Measurements from ENCODE around the gene STK39.
"Not testable (repeated sequence)": the region's sequence is repeated elsewhere in the genome, so short reads cannot be mapped to it uniquely, and the experiment has no call there.

The STK39 gene

GRCh38 chr2:168042127-168042824 is 205.1 kb downstream of the STK39 start:
- not testable (repeated sequence) for DNase-seq (ENCODE audit: low spot score)

DNA sequence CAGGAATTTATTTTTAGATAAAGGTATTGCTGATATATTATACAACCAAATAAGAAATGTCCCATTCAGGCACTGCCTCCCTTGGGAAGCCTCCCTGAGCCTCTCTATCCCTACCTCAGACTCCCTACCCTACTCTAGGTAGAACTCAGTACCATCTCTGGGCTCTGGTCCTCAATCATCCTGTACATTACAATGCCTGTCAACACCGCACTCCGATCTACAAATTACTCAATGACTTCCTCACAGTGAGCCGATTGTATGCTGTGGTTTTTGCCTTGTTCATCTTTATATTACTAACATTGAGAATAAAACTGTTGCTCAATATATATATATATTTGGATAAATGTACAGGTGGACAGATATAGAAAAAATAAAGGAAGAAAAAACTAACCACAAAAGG is 207.5 kb downstream of the STK39 start:
- DNase-seq (ENCODE audit: low spot score), result no peak

DNA sequence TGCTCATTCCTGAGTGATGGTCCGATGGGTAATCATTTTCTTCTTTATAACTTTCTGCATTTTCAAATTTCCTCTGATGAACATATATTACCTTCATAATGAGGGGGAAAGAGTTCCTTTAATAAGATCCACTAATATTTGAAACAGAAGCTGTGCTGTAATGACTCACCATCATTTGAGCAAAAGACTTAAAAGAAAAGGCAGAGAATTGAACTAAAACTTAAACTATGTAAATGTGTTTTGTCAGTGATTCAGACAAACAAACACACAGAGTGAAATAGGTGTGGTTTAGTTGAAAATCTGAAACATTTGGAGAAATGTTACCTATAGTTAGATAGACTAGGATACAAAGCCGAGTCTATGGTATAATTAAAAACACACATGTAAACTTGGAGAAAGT is 209.6 kb downstream of the STK39 start:
- no peak for DNase-seq (ENCODE audit: low spot score)

DNA sequence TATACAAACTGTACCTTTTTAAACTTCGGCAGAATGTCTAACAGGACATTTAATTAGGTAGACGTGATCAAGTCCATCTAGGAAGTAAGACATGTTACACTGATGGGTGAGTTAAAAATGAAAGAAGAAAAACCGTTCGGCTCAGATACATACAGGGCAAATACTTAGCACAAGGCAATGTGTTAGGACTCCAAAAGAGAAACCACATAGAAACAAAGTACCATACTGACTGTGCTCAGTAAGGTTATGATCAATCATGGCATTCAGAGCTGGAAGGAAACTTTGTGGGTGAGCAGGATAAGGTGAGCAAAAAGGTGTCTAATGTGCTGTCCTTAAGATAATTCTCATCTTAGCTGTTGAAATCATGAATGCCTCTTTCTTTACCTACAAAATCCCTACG is 211.9 kb downstream of the STK39 start:
- no peak for DNase-seq (ENCODE audit: low spot score)

GRCh38 chr2:168034616-168035015 is 212.8 kb downstream of the STK39 start:
- no peak for DNase-seq (ENCODE audit: low spot score)

- DNase-seq (ENCODE audit: low spot score), result no peak
These were observed 213.4 kb downstream of the STK39 start for GRCh38 chr2:168033966-168034365.

GRCh38 chr2:168032091-168032490 is 215.3 kb downstream of the STK39 start:
- no peak for DNase-seq (ENCODE audit: low spot score)

DNA sequence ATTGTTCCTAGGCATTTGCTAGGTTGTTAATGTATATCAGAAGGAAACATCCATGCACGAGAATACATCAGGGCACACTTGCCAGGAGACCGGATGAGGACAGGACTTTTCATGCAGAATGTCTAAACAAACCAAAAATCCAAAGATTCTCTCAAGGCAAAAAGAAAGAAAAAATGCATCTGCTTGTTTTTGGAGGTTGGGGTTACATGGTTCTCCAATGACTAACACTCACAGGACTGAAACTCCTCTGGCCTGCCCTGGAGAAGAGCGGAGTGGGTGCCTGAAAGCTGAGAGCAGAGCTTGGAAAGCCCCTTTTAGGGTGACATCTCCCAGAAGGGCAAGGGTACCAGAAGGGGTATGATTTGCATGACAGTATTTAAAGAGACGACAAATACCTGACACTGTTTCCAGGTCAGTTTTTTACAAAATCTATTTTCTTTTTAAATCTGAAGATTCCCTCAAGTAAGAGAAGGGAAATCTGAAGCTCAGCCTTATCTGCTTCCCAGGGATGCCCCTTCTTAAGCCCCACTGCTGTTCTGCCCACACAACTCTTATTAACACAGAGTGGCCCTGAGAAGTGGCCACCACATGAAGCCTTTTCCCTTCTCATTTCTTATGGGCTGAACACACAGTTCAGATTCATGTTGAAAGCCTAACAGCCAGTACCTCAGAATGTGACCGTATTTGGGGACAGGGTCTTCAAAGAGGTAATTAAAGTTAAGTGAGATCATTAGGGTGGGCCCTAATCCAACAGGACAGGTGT is 216.4 kb downstream of the STK39 start:
- DNase-seq (ENCODE audit: low spot score), result no peak

GRCh38 chr2:168029071-168029470 is 218.3 kb downstream of the STK39 start:
- DNase-seq (ENCODE audit: low spot score), result no peak

- DNase-seq (ENCODE audit: low spot score), result no peak
These were observed 219.0 kb downstream of the STK39 start for GRCh38 chr2:168028362-168028761.

- DNase-seq (ENCODE audit: low spot score), result no peak
These were observed 221.8 kb downstream of the STK39 start for GRCh38 chr2:168025487-168026202.

- no peak for DNase-seq (ENCODE audit: low spot score)
These were observed 222.9 kb downstream of the STK39 start for GRCh38 chr2:168024459-168024858.

DNA sequence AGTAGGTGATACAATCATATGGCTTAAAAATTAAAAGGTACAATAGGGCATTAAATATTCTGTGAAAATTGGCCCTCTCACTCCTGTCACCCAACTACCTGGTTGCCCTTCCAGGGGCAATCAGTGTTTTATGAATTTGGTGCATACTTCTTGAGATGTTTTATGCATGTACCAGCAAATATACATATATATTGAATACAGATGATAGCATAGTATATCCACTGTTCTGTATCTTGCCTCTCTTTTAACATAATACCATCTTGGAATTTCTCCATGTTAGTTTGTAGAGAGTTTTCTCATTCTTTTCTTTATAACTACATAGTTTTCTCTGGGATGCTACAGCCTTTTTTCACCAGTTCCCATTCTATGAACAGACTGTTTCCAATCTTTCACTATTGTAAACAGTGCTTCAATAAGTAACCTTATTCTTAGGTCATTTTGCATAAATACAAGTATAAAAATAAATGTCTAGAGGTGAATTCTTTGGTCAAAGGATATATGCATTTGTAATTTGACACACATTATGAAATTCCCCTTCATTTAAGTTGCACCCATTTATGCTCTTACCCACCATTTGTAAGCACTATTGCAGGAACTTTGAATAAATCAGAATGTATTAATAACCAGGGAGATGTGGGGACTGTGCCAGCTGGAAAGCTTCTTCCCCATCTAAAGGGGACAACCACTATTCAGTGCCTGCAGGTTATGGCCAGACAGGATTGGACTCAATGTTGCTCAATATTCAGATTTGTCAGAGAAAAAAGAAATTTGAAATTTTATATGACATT is 225.4 kb downstream of the STK39 start:
- no peak for DNase-seq (ENCODE audit: low spot score)

DNA sequence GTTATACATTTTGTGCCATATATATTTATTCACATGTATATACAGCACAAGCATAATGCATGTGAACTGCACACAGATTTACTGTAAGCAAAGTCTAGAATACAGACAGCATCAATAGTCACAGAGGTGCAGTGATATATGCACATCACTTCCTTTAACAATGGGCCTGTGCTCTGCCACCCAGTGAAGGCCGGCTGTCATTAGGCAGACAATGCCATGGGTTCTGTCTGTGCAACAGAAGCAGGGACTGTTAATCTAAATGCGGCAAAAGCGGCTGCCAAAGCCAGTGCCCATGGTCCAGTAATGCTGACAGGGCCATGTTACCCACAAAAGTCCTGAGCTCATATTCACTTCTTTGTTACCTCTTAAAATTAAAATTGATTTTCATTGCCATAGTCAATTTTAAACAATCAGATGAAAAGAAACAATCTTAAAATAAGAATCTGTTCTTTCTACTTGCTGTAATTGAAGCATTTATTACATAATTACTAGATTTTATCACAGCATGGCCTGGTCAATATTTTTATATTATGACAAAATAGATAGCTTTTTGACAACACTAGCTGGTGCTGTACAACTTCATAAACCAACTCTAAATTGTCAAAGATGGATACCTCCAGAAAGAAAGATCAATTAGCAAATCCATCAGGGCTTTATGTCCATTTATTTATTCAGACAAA is 232.0 kb downstream of the STK39 start:
- no peak for DNase-seq (ENCODE audit: low spot score)

DNA sequence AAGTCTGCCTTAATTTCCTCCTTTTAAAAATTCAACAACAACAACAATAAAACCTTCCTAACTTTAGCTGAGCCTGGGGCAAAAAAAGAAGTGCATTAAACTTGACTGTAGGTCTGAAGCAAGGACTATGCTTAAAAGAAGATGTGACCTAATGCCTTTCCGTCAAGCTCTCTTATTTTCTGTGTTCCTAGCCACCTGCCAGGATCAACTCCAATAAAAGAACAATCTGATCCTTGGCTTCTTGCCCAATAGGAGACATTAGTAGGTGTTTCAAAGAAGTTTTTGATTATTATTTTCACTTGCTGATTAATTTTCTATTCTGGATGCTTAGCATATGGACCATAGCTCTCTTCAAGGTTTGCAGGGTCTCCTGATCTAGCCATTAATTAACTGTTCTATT is 237.5 kb downstream of the STK39 start:
- DNase-seq (ENCODE audit: low spot score), result no peak

GRCh38 chr2:168008646-168009195 is 238.7 kb downstream of the STK39 start:
- no peak for DNase-seq (ENCODE audit: low spot score)

DNA sequence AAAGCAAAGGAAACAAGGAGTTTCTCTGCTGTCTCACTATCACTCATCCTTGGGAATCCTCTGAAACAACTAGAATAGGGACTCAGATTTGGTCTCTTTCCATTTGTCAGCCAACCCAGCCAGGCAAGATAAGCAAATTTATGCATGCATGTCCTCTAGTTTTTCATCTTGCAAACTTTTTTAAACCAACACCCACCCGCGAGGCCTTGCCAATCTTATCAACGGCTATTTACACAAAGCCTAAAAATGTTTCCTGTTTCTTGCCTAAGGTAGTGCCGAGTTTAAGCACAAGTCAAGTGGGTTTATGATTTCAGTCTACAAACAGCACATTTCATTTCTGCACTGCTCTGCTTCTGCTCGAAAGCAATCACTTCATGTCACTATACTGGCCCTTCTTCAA is 240.9 kb downstream of the STK39 start:
- no peak for DNase-seq (ENCODE audit: low spot score)

GRCh38 chr2:168005586-168005985 is 241.8 kb downstream of the STK39 start:
- DNase-seq (ENCODE audit: low spot score), result no peak

- no peak for DNase-seq (ENCODE audit: low spot score)
These were observed 243.5 kb downstream of the STK39 start for GRCh38 chr2:168003876-168004275.

DNA sequence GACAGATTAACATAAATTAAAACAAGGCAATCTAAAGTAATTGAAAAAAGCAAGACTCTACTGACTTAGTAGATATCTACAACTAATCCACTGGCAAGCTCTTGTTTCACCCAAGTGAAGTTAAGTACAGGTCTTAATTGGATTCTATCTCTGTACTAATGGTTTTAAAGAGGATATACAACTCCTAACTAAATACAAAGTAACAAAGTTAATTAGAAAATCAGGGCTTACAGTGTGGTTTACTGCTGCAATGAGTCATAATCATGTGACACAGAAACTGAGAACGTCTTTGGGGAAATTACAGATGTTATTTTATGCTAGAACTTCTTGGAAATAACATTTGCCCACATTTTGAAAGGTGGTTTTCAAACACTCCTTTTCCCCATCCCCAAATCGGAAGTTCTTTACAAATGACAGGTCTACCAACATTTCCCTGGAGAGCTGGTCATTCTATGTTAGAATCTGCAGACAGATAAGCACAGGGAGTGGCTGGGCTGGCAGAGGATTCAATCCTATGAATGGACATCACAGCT is 245.3 kb downstream of the STK39 start:
- DNase-seq (ENCODE audit: low spot score), result no peak

- no peak for DNase-seq (ENCODE audit: low spot score)
These were observed 255.1 kb downstream of the STK39 start for GRCh38 chr2:167992278-167992677.
